ENCODE measurements around the gene LHX3.
"Not testable (repeated sequence)": the region's sequence is repeated elsewhere in the genome, so short reads cannot be mapped to it uniquely, and the experiment has no call there.

Gene LHX3

GRCh38 chr9:136151214-136151804 lies 53.6 kb downstream of the LHX3 start:
- DNase-seq = no peak

GRCh38 chr9:136150664-136151213 lies 54.2 kb downstream of the LHX3 start:
- not testable (repeated sequence) for DNase-seq

- DNase-seq = no peak
Observed at GRCh38 chr9:136149853-136150252, 55.1 kb downstream of the LHX3 start.

GRCh38 chr9:136149337-136149736 lies 55.6 kb downstream of the LHX3 start:
- no peak for DNase-seq

GRCh38 chr9:136148766-136149165 lies 56.2 kb downstream of the LHX3 start:
- DNase-seq = no peak

- DNase-seq = peak; percentile 70
Observed at GRCh38 chr9:136147890-136148714, 56.8 kb downstream of the LHX3 start.

GRCh38 chr9:136147038-136147889 lies 57.7 kb downstream of the LHX3 start:
- DNase-seq = no peak

All from NCI-H510A (cell line).